Endothelial cell of umbilical vein (primary cell): Measurements from ENCODE around the gene CCDC102B. TPM values are rescaled to one million over a fixed set of nuclear protein-coding genes. Genes with fewer than 3 reads are reported as not detected.

Experiments used
- BruUV-seq: library from RNA; stranded (reverse); fragments of 400-500 nt; replicated peaks from 2 replicates; lab custom pipeline; 2021; lab: Mats Ljungman, UMichigan
- CTCF ChIA-PET: fragments of 300-600, 350-600 bp; sonication (Branson Sonifier 250); formaldehyde crosslinking; loops from one replicate; lab custom pipeline; 2021; ENCODE audit warnings: antibody characterized with exemption, inconsistent platforms; lab: Charles Lee
- POLR2A ChIA-PET: fragments of 300-600, 350-600 bp; sonication (Branson Sonifier 250); formaldehyde crosslinking; loops from one replicate; lab custom pipeline; 2021; ENCODE audit warnings: antibody characterized with exemption, inconsistent platforms; lab: Charles Lee
- DNase-seq: peaks from one replicate; pipeline ENCODE4 v3.0.0-alpha.2; 2011; ENCODE audit warnings: low read depth, low spot score
- FAIRE-seq: peaks from 2 replicates; lab custom pipeline; 2011; peaks lifted over from hg19 to GRCh38; lab: Jason Lieb, UNC
- H2AFZ ChIP-seq: 2 replicates; pipeline ENCODE4 v1.6.0; 2012; ENCODE audit warnings: low read depth, low read length, control low read depth, inconsistent platforms
- H3K27ac ChIP-seq: 2 replicates; pipeline ENCODE4 v1.5.1; 2011; ENCODE audit warnings: low read depth, mild to moderate bottlenecking, control low read depth, low read length, moderate library complexity; ENCODE audit not compliant: insufficient read depth
- H3K27me3 ChIP-seq, 2 experiments: 2 replicates each; pipeline versions ENCODE4 v1.6.0 to v1.6.1; 2011; ENCODE audit warnings: low read length in 2 of 2, mixed read lengths in 1 of 2; ENCODE audit not compliant: control insufficient read depth in 2 of 2, insufficient read depth in 2 of 2
- H3K36me3 ChIP-seq, 2 experiments: 2 replicates in 1 of 2; 3 replicates in 1 of 2; pipeline ENCODE4 v1.5.1; 2011; ENCODE audit warnings: low read length in 2 of 2, mild to moderate bottlenecking in 1 of 2, moderate library complexity in 1 of 2; ENCODE audit not compliant: control insufficient read depth in 2 of 2, insufficient read depth in 2 of 2; ENCODE audit errors: extremely low read depth in 1 of 2
- H3K4me1 ChIP-seq: 3 replicates; pipeline ENCODE4 v1.5.1; 2011; ENCODE audit warnings: mild to moderate bottlenecking, low read length; ENCODE audit not compliant: control insufficient read depth, insufficient read depth; ENCODE audit errors: extremely low read depth
- H3K4me2 ChIP-seq: 2 replicates; pipeline ENCODE4 v1.6.1; 2011; ENCODE audit warnings: low read length, control low read depth, mixed read lengths; ENCODE audit not compliant: insufficient read depth
- H3K4me3 ChIP-seq, 3 experiments: fragments of 200-600 bp in 1 of 3; sonication (generic), shearing (Covaris generic) in 1 of 3; replicated peaks in 1 of 3; 2 replicates each; pipeline ENCODE4 v1.5.1; 2011 to 2016; ENCODE audit warnings: control low read depth in 3 of 3, low read length in 3 of 3, mild to moderate bottlenecking in 2 of 3, inconsistent platforms in 1 of 3, low read depth in 1 of 3, moderate library complexity in 1 of 3; ENCODE audit not compliant: insufficient read depth in 1 of 3
- H3K79me2 ChIP-seq: 2 replicates; pipeline ENCODE4 v1.6.0; 2012; ENCODE audit warnings: low read length, inconsistent platforms; ENCODE audit not compliant: control insufficient read depth, insufficient read depth
- H3K9ac ChIP-seq: replicated peaks from 2 replicates; pipeline ENCODE3; 2011; ENCODE audit warnings: low read length, control low read depth; ENCODE audit not compliant: insufficient read depth; ENCODE audit errors: extremely low read depth
- H3K9me1 ChIP-seq: replicated peaks from 3 replicates; pipeline ENCODE4 v1.6.0; 2011; ENCODE audit warnings: mild to moderate bottlenecking, low read length; ENCODE audit not compliant: control insufficient read depth, insufficient read depth; ENCODE audit errors: extremely low read depth
- H3K9me3 ChIP-seq: replicated peaks from 2 replicates; pipeline ENCODE4 v1.5.1; 2012; ENCODE audit warnings: low read length, inconsistent platforms; ENCODE audit not compliant: control insufficient read depth, insufficient read depth
- H4K20me1 ChIP-seq: replicated peaks from 2 replicates; pipeline ENCODE3; 2011; ENCODE audit warnings: mild to moderate bottlenecking, low read length; ENCODE audit not compliant: control insufficient read depth, insufficient read depth; ENCODE audit errors: extremely low read depth
- CTCF ChIP-seq, 2 donors: IDR thresholded peaks; 1 replicate in 1 of 2; 2 replicates in 1 of 2; pipeline ENCODE4 v1.5.1; 2011; ENCODE audit warnings: low read length in 2 of 2, mild to moderate bottlenecking in 2 of 2, moderate library complexity in 2 of 2, control low read depth in 1 of 2, inconsistent platforms in 1 of 2, low read depth in 1 of 2; ENCODE audit not compliant: insufficient read depth in 1 of 2; ENCODE audit errors: extremely low read depth in 1 of 2
- FOS ChIP-seq: IDR thresholded peaks from 2 replicates; pipeline ENCODE4 v1.6.1; 2011; ENCODE audit warnings: mild to moderate bottlenecking, low read length, moderate library complexity, borderline replicate concordance; ENCODE audit not compliant: insufficient read depth
- GATA2 ChIP-seq: IDR thresholded peaks from 2 replicates; pipeline ENCODE4 v1.7.0; 2011; ENCODE audit warnings: low read depth, mild to moderate bottlenecking, moderate library complexity, mixed read lengths, low read length; ENCODE audit not compliant: insufficient read length, insufficient read depth
- JUN ChIP-seq: IDR thresholded peaks from 2 replicates; pipeline ENCODE4 v1.6.1; 2011; ENCODE audit warnings: borderline replicate concordance, low read depth; ENCODE audit not compliant: insufficient read length, insufficient read depth
- MAX ChIP-seq: IDR thresholded peaks from 2 replicates; pipeline ENCODE4 v1.6.1; 2011; ENCODE audit not compliant: insufficient read depth, insufficient read length
- MYC ChIP-seq: IDR thresholded peaks from one replicate; pipeline ENCODE4 v1.6.1; 2011; ENCODE audit warnings: mild to moderate bottlenecking, low read depth, low read length
- dilution Hi-C: fragments of 300-500 bp; cut with MboI; formaldehyde crosslinking; loops from one replicate; pipeline ENCODE4 v1.15.0; 2019; ENCODE audit warnings: low sequenced_read_pairs; ENCODE audit not compliant: extremely low pct_ligation_motif_present
- intact Hi-C: fragments of 100-400 bp; cut with micrococcal nuclease; formaldehyde crosslinking; loops from one replicate; pipeline ENCODE4 v1.10.0; 2022
- polyA plus RNA-seq, 4 experiments: library from polyadenylated mRNA; depleted of rRNA in 3 of 4; stranded (reverse) in 3 of 4; unstranded in 1 of 4; fragments of >200 nt; gene quantifications; 2 replicates each; pipeline versions ENCODE4 v1.2.1 to v1.2.3, GENCODE V29; 2011 to 2012; ENCODE audit warnings: missing spikeins in 1 of 4
- total RNA-seq: library from RNA; stranded (reverse); gene quantifications from 2 replicates; pipeline ENCODE4 v1.2.3, GENCODE V29; 2021

CCDC102B gene
- total and polyA plus RNA-seq, 2 donors (not counting 3 experiments of a cell fraction or from before 2014, with no cell fraction given), result 0.21 to 0.62 TPM

- CTCF ChIA-PET, result interaction anchor here (1.9 kb wide), 1 partner anchor 12 kb away, joined by 4 read pairs; no protein-coding TSS in a partner anchor
- TF ChIP-seq MAX (no peak), CTCF (IDR thresholded peaks at IDR 0.05; ENCODE audit: extremely low read depth in 1 of 2, insufficient read depth in 1 of 2, low read depth in 1 of 2, low read length in 2 of 2) (no peak), MYC (no peak), GATA2 (no peak), JUN (no peak), FOS (no peak)
- Histone ChIP-seq H3K27ac (no peak overlapping the region), H3K27me3 (no peaks in the 10 kb centered on the region), H3K79me2 (no peaks in the 10 kb centered on the region), H4K20me1 (no peaks in the 10 kb centered on the region), H2AFZ (no peak overlapping the region), H3K4me3 (no peak overlapping the region), H3K36me3 (no peaks in the 10 kb centered on the region), H3K9me1 (no peaks in the 10 kb centered on the region), H3K9ac (no peak overlapping the region), H3K4me1 (no peaks in the 10 kb centered on the region), H3K9me3 (no peaks in the 10 kb centered on the region), H3K4me2 (no peak overlapping the region)
- dilution Hi-C loops, result no loop called here
- BruUV-seq, result no TSS peak
- intact Hi-C loops, result no loop called here
- no peak for FAIRE-seq
- POLR2A ChIA-PET, result no interaction called here
- no peak for DNase-seq
These were observed 142.9 kb downstream of the CCDC102B start for GRCh38 chr18:68940754-68941153.
